WTC11 (cell line): Measurements from ENCODE around the gene C12orf75. TPM values are rescaled to one million over a fixed set of nuclear protein-coding genes. Genes with fewer than 3 reads are reported as not detected.

Experiments used
- ATAC-seq: fragments of 200-7000 bp; cut with Tn5 transposase; 2 replicates; pipeline ENCODE4 v1.10.0; 2021; ENCODE audit warnings: mild to moderate bottlenecking, moderate library complexity
- CTCF ChIA-PET: fragments of 300-600 bp; sonication (Branson Sonifier 250); formaldehyde crosslinking; loops from one replicate; lab custom pipeline; 2021; ENCODE audit warnings: antibody characterized with exemption; lab: Charles Lee
- POLR2A ChIA-PET: fragments of 350-600 bp; sonication (Branson Sonifier 250); formaldehyde crosslinking; loops from one replicate; lab custom pipeline; 2021; ENCODE audit warnings: antibody characterized with exemption; lab: Charles Lee
- DNase-seq: peaks from one replicate; pipeline ENCODE4 v3.0.0; 2021; ENCODE audit warnings: low spot score
- H3K27ac Mint-ChIP-seq: 2 replicates; pipeline ENCODE4 v1.8.0; 2021; ENCODE audit warnings: mixed read lengths
- H3K27me3 Mint-ChIP-seq: 2 replicates; pipeline ENCODE4 v1.8.0; 2021; ENCODE audit warnings: low read depth, mild to moderate bottlenecking, moderate library complexity, mixed read lengths
- H3K36me3 Mint-ChIP-seq: 2 replicates; pipeline ENCODE4 v1.8.0; 2021; ENCODE audit warnings: mixed read lengths
- H3K4me1 Mint-ChIP-seq: 2 replicates; pipeline ENCODE4 v1.8.0; 2022; ENCODE audit warnings: mixed read lengths
- H3K4me3 Mint-ChIP-seq: 2 replicates; pipeline ENCODE4 v1.8.0; 2021; ENCODE audit warnings: mild to moderate bottlenecking, moderate library complexity, mixed read lengths
- H3K9me3 Mint-ChIP-seq: 2 replicates; pipeline ENCODE4 v1.8.0; 2021; ENCODE audit warnings: mixed read lengths
- ATF2 ChIP-seq: sonication (generic); formaldehyde crosslinking; IDR thresholded peaks from 2 replicates; pipeline ENCODE4 v1.8.1; 2022; ENCODE audit warnings: low read depth, missing genetic modification reagents, borderline replicate concordance
- CDX4 ChIP-seq: fragments of 250-450 bp; sonication (Bioruptor Pico); IDR thresholded peaks from 2 replicates; pipeline ENCODE4 v1.9.0; 2021; ENCODE audit warnings: moderate library complexity, mild to moderate bottlenecking, inconsistent platforms, borderline replicate concordance
- ELF4 ChIP-seq: sonication (generic); formaldehyde crosslinking; IDR thresholded peaks from 2 replicates; pipeline ENCODE4 v1.8.1; 2022; ENCODE audit warnings: low read depth, mild to moderate bottlenecking, moderate library complexity, missing genetic modification reagents
- HMGA2 ChIP-seq: fragments of 250-450 bp; sonication (Bioruptor Pico); IDR thresholded peaks from 2 replicates; pipeline ENCODE4 v1.4.0; 2021; ENCODE audit warnings: mild to moderate bottlenecking, moderate library complexity
- IRF2 ChIP-seq: sonication (generic); formaldehyde crosslinking; IDR thresholded peaks from 2 replicates; pipeline ENCODE4 v1.8.0; 2022; ENCODE audit warnings: low read depth, missing genetic modification reagents, borderline replicate concordance
- JAZF1 ChIP-seq: fragments of 250-450 bp; sonication (Bioruptor Pico); IDR thresholded peaks from 2 replicates; pipeline ENCODE4 v1.9.0; 2021; ENCODE audit warnings: moderate library complexity, mild to moderate bottlenecking, inconsistent platforms
- TCF7 ChIP-seq: sonication (generic); formaldehyde crosslinking; IDR thresholded peaks from 2 replicates; pipeline ENCODE4 v1.8.0; 2022; ENCODE audit warnings: mild to moderate bottlenecking, low read depth, missing genetic modification reagents, moderate library complexity
- USF2 ChIP-seq: sonication (generic); formaldehyde crosslinking; IDR thresholded peaks from 2 replicates; pipeline ENCODE4 v1.8.1; 2023; ENCODE audit warnings: mild to moderate bottlenecking, missing genetic modification reagents, moderate library complexity
- ZNF121 ChIP-seq: sonication (generic); formaldehyde crosslinking; IDR thresholded peaks from 2 replicates; pipeline ENCODE4 v1.8.0; 2023; ENCODE audit warnings: missing genetic modification reagents
- ZNF219 ChIP-seq: sonication (generic); formaldehyde crosslinking; IDR thresholded peaks from 2 replicates; pipeline ENCODE4 v1.8.0; 2023; ENCODE audit warnings: missing genetic modification reagents, mild to moderate bottlenecking, borderline replicate concordance
- ZNF281 ChIP-seq: sonication (generic); formaldehyde crosslinking; IDR thresholded peaks from 2 replicates; pipeline ENCODE4 v1.8.0; 2023; ENCODE audit warnings: mild to moderate bottlenecking, missing genetic modification reagents
- ZNF416 ChIP-seq: fragments of 250-450 bp; sonication (Bioruptor Pico); IDR thresholded peaks from 2 replicates; pipeline ENCODE4 v1.9.0; 2021; ENCODE audit warnings: mild to moderate bottlenecking, inconsistent platforms
- ZSCAN18 ChIP-seq: fragments of 250-450 bp; sonication (Bioruptor Pico); IDR thresholded peaks from 2 replicates; pipeline ENCODE4 v2.1.2; 2022; ENCODE audit warnings: mild to moderate bottlenecking, moderate library complexity
- total RNA-seq: library from RNA; stranded (reverse); gene quantifications from 3 replicates; pipeline ENCODE4 v1.2.3, GENCODE V29; 2021
- TF ChIP-seq, protein P1 (sequence below): sonication (generic); formaldehyde crosslinking; IDR thresholded peaks from 2 replicates; pipeline ENCODE4 v1.8.0; 2022; ENCODE audit warnings: mild to moderate bottlenecking, missing genetic modification reagents
- TF ChIP-seq, protein P2 (sequence below): fragments of 200-600 bp; IDR thresholded peaks from 2 replicates; pipeline ENCODE4 v1.8.0; 2022; ENCODE audit warnings: antibody characterized with exemption
- TF ChIP-seq, protein P3 (sequence below): sonication (generic); formaldehyde crosslinking; IDR thresholded peaks from 2 replicates; pipeline ENCODE4 v1.8.0; 2022; ENCODE audit warnings: missing genetic modification reagents

The C12orf75 gene
- total RNA-seq, 1 experiment from 2014 or later = 25.5 TPM

DNA sequence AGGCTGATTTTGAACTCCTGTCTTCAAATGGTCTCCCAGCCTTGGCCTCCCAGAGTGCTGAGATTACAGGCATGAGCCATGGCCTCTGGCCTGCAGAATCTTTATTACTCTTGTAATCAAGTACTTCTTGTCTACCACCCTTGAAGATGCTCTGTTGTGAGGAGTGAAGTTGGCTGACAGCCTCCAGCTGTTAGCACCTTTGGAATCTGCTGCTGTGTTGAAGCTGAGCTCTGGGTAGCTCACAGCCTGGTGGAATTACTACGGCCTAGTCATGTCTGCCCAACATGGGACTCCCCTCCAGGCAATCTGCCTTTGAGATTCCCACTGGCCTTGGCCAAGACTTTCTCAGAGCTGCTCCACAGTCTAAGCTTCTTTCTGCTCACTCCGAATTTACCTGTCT lies 5.8 kb upstream of the C12orf75 start:
- no peaks in the 10 kb centered on the region for H3K4me1 Mint-ChIP-seq
- H3K4me3 Mint-ChIP-seq = no peak overlapping the region
- H3K36me3 Mint-ChIP-seq = no peaks in the 10 kb centered on the region
- ChIA-PET CTCF (no interaction called here), POLR2A (no interaction called here)
- H3K27ac Mint-ChIP-seq = no peak overlapping the region; the same call in 1 of the 2 replicates
- DNase-seq (no peak), ATAC-seq (no peak)
- no peaks in the 10 kb centered on the region for H3K9me3 Mint-ChIP-seq
- TF ChIP-seq TCF7 (CRISPR knock-in tag) (no peak), CDX4 (no peak), ZSCAN18 (CRISPR knock-in tag) (no peak), ZNF121 (no peak), HMGA2 (CRISPR knock-in tag) (no peak)
- TF ChIP-seq, protein P1, sequence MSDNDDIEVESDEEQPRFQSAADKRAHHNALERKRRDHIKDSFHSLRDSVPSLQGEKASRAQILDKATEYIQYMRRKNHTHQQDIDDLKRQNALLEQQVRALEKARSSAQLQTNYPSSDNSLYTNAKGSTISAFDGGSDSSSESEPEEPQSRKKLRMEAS (CRISPR knock-in tag) = no peak
- TF ChIP-seq, protein P2, sequence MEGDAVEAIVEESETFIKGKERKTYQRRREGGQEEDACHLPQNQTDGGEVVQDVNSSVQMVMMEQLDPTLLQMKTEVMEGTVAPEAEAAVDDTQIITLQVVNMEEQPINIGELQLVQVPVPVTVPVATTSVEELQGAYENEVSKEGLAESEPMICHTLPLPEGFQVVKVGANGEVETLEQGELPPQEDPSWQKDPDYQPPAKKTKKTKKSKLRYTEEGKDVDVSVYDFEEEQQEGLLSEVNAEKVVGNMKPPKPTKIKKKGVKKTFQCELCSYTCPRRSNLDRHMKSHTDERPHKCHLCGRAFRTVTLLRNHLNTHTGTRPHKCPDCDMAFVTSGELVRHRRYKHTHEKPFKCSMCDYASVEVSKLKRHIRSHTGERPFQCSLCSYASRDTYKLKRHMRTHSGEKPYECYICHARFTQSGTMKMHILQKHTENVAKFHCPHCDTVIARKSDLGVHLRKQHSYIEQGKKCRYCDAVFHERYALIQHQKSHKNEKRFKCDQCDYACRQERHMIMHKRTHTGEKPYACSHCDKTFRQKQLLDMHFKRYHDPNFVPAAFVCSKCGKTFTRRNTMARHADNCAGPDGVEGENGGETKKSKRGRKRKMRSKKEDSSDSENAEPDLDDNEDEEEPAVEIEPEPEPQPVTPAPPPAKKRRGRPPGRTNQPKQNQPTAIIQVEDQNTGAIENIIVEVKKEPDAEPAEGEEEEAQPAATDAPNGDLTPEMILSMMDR = no peak
- peaks cover 31% of the 10 kb centered on the region for H3K27me3 Mint-ChIP-seq

- no peaks in the 10 kb centered on the region for H3K9me3 Mint-ChIP-seq
- H3K27me3 Mint-ChIP-seq = peaks cover 35% of the 10 kb centered on the region
- ATAC-seq (no peak), DNase-seq (no peak)
- no peak overlapping the region; the same call in 1 of the 2 replicates for H3K27ac Mint-ChIP-seq
- H3K36me3 Mint-ChIP-seq = no peaks in the 10 kb centered on the region
- H3K4me3 Mint-ChIP-seq = no peak overlapping the region
- TF ChIP-seq ZNF416 (no peak), USF2 (CRISPR knock-in tag) (0 out of 2 replicates have a peak, but pooled peaks have one; percentile 16)
- ChIA-PET CTCF (no interaction called here), POLR2A (no interaction called here)
- H3K4me1 Mint-ChIP-seq = peaks cover 3% of the 10 kb centered on the region; the same call in 1 of the 2 replicates
Measured at GRCh38 chr12:105325117-105325516, 5.4 kb upstream of the C12orf75 start.

- H3K27me3 Mint-ChIP-seq = peaks cover 67% of the 10 kb centered on the region
- ATAC-seq (no peak), DNase-seq (no peak)
- CTCF ChIA-PET = interaction anchor here (1.3 to 1.4 kb wide), 2 partner anchors 67 to 245 kb away, joined by 3 read pairs; partner anchors contain the start of gene ALDH1L2
- H3K27ac Mint-ChIP-seq = no peak overlapping the region
- POLR2A ChIA-PET = no interaction called here
- H3K4me3 Mint-ChIP-seq = peak overlapping the region; percentile 65
- H3K36me3 Mint-ChIP-seq = no peaks in the 10 kb centered on the region
- H3K4me1 Mint-ChIP-seq = peaks cover 30% of the 10 kb centered on the region
- no peaks in the 10 kb centered on the region for H3K9me3 Mint-ChIP-seq
- TF ChIP-seq JAZF1 = no peak
- no peak for TF ChIP-seq ZNF219 (CRISPR knock-in tag)
- no peak for TF ChIP-seq ZNF281
- TF ChIP-seq ATF2 = no peak
- no peak for TF ChIP-seq IRF2 (CRISPR knock-in tag)
- TF ChIP-seq, protein P3, sequence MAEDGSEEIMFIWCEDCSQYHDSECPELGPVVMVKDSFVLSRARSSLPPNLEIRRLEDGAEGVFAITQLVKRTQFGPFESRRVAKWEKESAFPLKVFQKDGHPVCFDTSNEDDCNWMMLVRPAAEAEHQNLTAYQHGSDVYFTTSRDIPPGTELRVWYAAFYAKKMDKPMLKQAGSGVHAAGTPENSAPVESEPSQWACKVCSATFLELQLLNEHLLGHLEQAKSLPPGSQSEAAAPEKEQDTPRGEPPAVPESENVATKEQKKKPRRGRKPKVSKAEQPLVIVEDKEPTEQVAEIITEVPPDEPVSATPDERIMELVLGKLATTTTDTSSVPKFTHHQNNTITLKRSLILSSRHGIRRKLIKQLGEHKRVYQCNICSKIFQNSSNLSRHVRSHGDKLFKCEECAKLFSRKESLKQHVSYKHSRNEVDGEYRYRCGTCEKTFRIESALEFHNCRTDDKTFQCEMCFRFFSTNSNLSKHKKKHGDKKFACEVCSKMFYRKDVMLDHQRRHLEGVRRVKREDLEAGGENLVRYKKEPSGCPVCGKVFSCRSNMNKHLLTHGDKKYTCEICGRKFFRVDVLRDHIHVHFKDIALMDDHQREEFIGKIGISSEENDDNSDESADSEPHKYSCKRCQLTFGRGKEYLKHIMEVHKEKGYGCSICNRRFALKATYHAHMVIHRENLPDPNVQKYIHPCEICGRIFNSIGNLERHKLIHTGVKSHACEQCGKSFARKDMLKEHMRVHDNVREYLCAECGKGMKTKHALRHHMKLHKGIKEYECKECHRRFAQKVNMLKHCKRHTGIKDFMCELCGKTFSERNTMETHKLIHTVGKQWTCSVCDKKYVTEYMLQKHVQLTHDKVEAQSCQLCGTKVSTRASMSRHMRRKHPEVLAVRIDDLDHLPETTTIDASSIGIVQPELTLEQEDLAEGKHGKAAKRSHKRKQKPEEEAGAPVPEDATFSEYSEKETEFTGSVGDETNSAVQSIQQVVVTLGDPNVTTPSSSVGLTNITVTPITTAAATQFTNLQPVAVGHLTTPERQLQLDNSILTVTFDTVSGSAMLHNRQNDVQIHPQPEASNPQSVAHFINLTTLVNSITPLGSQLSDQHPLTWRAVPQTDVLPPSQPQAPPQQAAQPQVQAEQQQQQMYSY (CRISPR knock-in tag) = no peak
- TF ChIP-seq, protein P2 = no peak
- no peak for TF ChIP-seq ELF4 (CRISPR knock-in tag)
Measured at GRCh38 chr12:105329926-105330282, 587 bp upstream of the C12orf75 start.
